GM23248 (cell line): ENCODE results near the gene TEX101. TPM values are rescaled to one million over a fixed set of nuclear protein-coding genes. Genes with fewer than 3 reads are reported as not detected.

Experiments used
- DNase-seq: peaks from one replicate; pipeline ENCODE4 v3.0.0-alpha.2; 2015
- H2AFZ ChIP-seq: fragments of 200-600 bp; sonication (generic); 2 replicates; pipeline ENCODE4 v1.6.1; 2016; ENCODE audit warnings: antibody characterized with exemption
- H3F3A ChIP-seq: fragments of 200-600 bp; sonication (generic); 2 replicates; pipeline ENCODE4 v1.6.1; 2016; ENCODE audit warnings: mild to moderate bottlenecking, antibody characterized with exemption, mixed run types; ENCODE audit not compliant: insufficient read depth
- H3K27ac ChIP-seq: fragments of 200-600 bp; sonication (generic); 2 replicates; pipeline ENCODE4 v1.5.1; 2016; ENCODE audit warnings: mild to moderate bottlenecking
- H3K27me3 ChIP-seq: fragments of 200-600 bp; sonication (generic); replicated peaks from 2 replicates; pipeline ENCODE4 v1.6.1; 2016; ENCODE audit warnings: mild to moderate bottlenecking; ENCODE audit not compliant: insufficient read depth
- H3K36me3 ChIP-seq: fragments of 200-600 bp; sonication (generic); 2 replicates; pipeline ENCODE4 v1.6.1; 2016; ENCODE audit warnings: low read depth, mild to moderate bottlenecking
- H3K4me1 ChIP-seq: fragments of 200-600 bp; sonication (generic); 2 replicates; pipeline ENCODE4 v1.6.1; 2016; ENCODE audit warnings: mild to moderate bottlenecking; ENCODE audit not compliant: insufficient read depth
- H3K4me2 ChIP-seq: fragments of 200-600 bp; sonication (generic); one replicate; pipeline ENCODE4 v1.6.1; 2016; ENCODE audit warnings: mild to moderate bottlenecking; ENCODE audit not compliant: unreplicated experiment
- H3K4me3 ChIP-seq: fragments of 200-600 bp; sonication (generic); 2 replicates; pipeline ENCODE4 v1.5.1; 2016; ENCODE audit warnings: mild to moderate bottlenecking
- H3K79me2 ChIP-seq: fragments of 200-600 bp; sonication (generic); 2 replicates; pipeline ENCODE4 v1.6.1; 2016; ENCODE audit warnings: mild to moderate bottlenecking; ENCODE audit not compliant: insufficient read depth
- H3K9ac ChIP-seq: fragments of 200-600 bp; sonication (generic); 2 replicates; pipeline ENCODE4 v1.6.1; 2016; ENCODE audit warnings: mild to moderate bottlenecking
- H3K9me2 ChIP-seq: fragments of 200-600 bp; sonication (generic); 2 replicates; pipeline ENCODE4 v1.6.1; 2016; ENCODE audit warnings: mixed run types, mild to moderate bottlenecking, moderate library complexity; ENCODE audit not compliant: insufficient read depth
- H3K9me3 ChIP-seq: fragments of 200-600 bp; sonication (generic); one replicate; pipeline ENCODE4 v1.6.1; 2017; ENCODE audit warnings: low read depth
- H4K20me1 ChIP-seq: fragments of 200-600 bp; sonication (generic); 2 replicates; pipeline ENCODE4 v1.6.0; 2016; ENCODE audit not compliant: insufficient read depth
- EZH2 ChIP-seq: fragments of 200-600 bp; sonication (generic); IDR thresholded peaks from 2 replicates; pipeline ENCODE4 v1.6.1; 2018; ENCODE audit warnings: antibody characterized with exemption, mild to moderate bottlenecking; ENCODE audit not compliant: insufficient read depth, poor library complexity, severe bottlenecking
- EZH2phosphoT487 ChIP-seq: fragments of 200-600 bp; sonication (generic); IDR thresholded peaks from 2 replicates; pipeline ENCODE4 v1.6.1; 2018; ENCODE audit warnings: antibody characterized with exemption, moderate library complexity, mild to moderate bottlenecking, low read depth; ENCODE audit not compliant: insufficient read depth
- WGBS, 2 experiments: methylation state at CpG; one replicate each; pipeline ENCODE4 v1.1.6; 2015 to 2017; ENCODE audit warnings: low lambda C conversion rate in 2 of 2, low coverage in 1 of 2; ENCODE audit errors: missing lambda C conversion rate in 2 of 2; 5-methylcytosine and 5-hydroxymethylcytosine counted together
- in situ Hi-C: fragments of 300-500 bp; cut with MboI; formaldehyde crosslinking; loops from 2 replicates; pipeline ENCODE4 v1.15.0; 2020
- polyA plus RNA-seq: library from polyadenylated mRNA; unstranded; fragments of >200 nt; fragmentation: Nextera tagmentation; extraction: Ambion mirVana; gene quantifications from 2 replicates; pipeline ENCODE4 v1.2.1, GENCODE V29; 2016
- total RNA-seq: library from RNA; depleted of rRNA; stranded (reverse); fragments of >200 nt; shearing (Covaris generic); gene quantifications from 2 replicates; pipeline ENCODE4 v1.2.3, GENCODE V29; 2014

Gene TEX101
- total and polyA plus RNA-seq, 2 experiments from 2014 or later = not detected

DNA sequence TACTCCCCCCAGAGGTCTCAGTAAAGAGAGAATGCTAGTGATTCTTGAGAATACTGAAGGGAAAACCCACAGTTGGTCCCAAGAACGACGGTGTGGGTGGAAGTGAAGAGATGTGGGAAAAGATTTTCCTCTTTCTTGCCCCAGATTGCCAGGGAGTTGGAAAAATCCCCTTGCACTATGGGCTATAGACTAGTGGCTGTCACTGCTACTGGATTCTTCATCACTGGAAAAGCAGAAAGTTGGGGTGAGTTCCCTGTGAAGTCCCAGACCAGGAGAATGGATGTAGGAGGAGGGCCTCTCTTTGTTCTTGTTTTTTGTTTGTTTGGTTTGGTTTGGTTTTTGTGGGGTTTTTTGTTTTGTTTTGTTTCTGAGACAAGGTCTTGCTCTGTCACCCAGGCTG, 39.3 kb downstream of the TEX101 start:
- H3F3A ChIP-seq = no peaks in the 10 kb centered on the region
- H4K20me1 ChIP-seq = no peaks in the 10 kb centered on the region
- H3K27ac ChIP-seq = no peak overlapping the region
- H3K9me3 ChIP-seq = no peaks in the 10 kb centered on the region
- H3K36me3 ChIP-seq = no peaks in the 10 kb centered on the region
- no peaks in the 10 kb centered on the region for H3K9me2 ChIP-seq
- DNase-seq = no peak
- no peaks in the 10 kb centered on the region for H3K79me2 ChIP-seq
- H3K4me1 ChIP-seq = peaks cover 5% of the 10 kb centered on the region; the same call in 1 of the 2 replicates
- 51 to 53% methylated on average over 2 of the region's 2 CpGs for WGBS, 2 experiments
- no peak for TF ChIP-seq EZH2phosphoT487
- no peak for TF ChIP-seq EZH2
- no peaks in the 10 kb centered on the region; the same call in 1 of the 2 replicates for H3K27me3 ChIP-seq
- no peak overlapping the region for H3K9ac ChIP-seq
- no peak overlapping the region for H3K4me2 ChIP-seq
- in situ Hi-C loops = no loop called here
- H2AFZ ChIP-seq = no peak overlapping the region
- no peak overlapping the region for H3K4me3 ChIP-seq

DNA sequence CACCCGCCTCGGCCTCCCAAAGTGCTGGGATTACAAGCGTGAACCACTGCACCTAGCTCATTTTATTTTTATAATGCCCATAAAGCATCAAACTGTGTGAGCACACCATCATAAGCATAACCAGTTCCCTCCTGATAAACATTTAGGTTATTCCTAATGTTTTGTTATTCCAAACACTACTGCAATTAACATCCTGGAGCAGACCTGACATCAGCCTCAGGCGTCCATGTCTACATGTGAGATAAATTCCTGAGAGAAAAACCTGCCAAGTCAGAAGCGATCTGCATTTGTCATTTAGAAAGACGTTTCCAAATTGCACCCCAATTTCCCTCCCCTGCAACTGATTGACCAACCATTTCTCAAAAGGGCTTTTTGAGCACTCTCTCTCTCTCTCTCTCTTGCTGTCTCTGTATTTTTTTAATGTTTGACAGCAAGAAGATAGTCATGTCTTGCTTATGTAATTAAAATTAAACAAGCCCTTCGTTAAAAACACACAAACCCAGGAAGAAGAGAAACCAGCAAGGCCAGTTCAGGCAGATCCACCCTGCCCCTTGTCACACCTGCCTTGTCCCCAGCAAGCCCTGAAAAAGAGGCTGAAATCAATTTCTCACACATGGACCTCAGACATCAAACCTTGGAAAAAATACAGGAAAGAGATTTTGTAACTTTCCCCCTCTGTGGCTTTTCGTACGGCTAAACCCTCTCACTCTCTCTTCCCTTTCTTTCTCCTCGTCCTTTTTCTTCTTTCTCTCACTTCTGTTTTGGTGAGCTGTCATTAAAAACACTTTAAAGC, 40.8 kb downstream of the TEX101 start:
- Histone ChIP-seq H3K4me3 (no peak overlapping the region), H3K27ac (no peak overlapping the region), H3F3A (no peaks in the 10 kb centered on the region), H3K9me2 (no peaks in the 10 kb centered on the region), H3K79me2 (no peaks in the 10 kb centered on the region), H3K9me3 (no peaks in the 10 kb centered on the region), H4K20me1 (no peaks in the 10 kb centered on the region), H3K4me2 (no peak overlapping the region), H2AFZ (no peak overlapping the region), H3K36me3 (no peaks in the 10 kb centered on the region), H3K9ac (no peak overlapping the region), H3K4me1 (0 out of 2 replicates have a peak, but pooled peaks cover under 1% of the 10 kb centered on the region), H3K27me3 (no peaks in the 10 kb centered on the region; the same call in 1 of the 2 replicates)
- TF ChIP-seq EZH2 = no peak
- TF ChIP-seq EZH2phosphoT487 = no peak
- DNase-seq = no peak
- 58 to 59% methylated on average over 10 of the region's 10 CpGs for WGBS, 2 experiments
- in situ Hi-C loops = no loop called here

- Histone ChIP-seq H3K27ac (no peak overlapping the region), H3K27me3 (no peaks in the 10 kb centered on the region; the same call in 1 of the 2 replicates), H3K4me2 (no peak overlapping the region), H3K4me3 (no peak overlapping the region), H4K20me1 (no peaks in the 10 kb centered on the region), H3F3A (no peaks in the 10 kb centered on the region), H3K79me2 (no peaks in the 10 kb centered on the region), H3K36me3 (no peaks in the 10 kb centered on the region), H3K9me2 (no peaks in the 10 kb centered on the region), H3K9me3 (no peaks in the 10 kb centered on the region), H3K9ac (no peak overlapping the region), H2AFZ (no peak overlapping the region), H3K4me1 (no peaks in the 10 kb centered on the region)
- 83 to 87% methylated on average over 4 of the region's 4 CpGs for WGBS, 2 experiments
- no peak for TF ChIP-seq EZH2phosphoT487
- no peak for TF ChIP-seq EZH2
- in situ Hi-C loops = no loop called here
- DNase-seq = no peak
These were observed 43.1 kb downstream of the TEX101 start for GRCh38 chr19:43457809-43458208.

DNA sequence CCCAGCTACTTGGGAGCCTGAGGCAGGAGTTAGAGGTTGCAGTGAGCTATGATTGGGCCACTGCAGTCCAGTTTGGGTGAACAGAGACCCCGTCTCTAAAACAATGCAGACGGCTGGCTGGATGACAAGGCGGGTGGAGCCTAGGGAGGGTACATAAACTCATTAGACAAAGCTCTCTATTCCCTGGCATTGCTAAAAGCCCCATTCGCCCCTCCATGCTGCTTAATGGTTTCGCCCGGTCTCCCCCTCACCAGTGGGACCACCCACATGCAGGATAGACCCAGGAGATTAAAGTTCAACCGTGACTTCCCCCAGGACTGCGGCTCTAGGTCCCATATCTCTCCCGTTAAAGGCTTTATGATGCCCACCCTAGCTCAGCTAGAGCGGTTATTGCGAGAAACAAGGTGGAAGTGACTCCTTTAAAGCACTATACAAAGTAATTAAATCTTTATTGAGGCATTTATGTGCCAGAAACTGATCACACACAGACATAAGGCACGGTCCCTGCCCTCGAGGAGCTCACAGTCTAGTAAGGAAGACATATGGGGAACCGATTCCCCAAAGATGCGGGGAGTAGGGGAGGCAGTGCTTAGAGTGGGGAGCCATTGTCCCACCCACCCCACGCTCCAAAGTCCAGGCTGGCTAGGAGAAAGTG, 45.8 kb downstream of the TEX101 start:
- Histone ChIP-seq H3K27ac (no peak overlapping the region), H3K4me2 (no peak overlapping the region), H3K9me3 (no peaks in the 10 kb centered on the region), H3K4me3 (no peak overlapping the region), H3K9me2 (no peaks in the 10 kb centered on the region), H3K9ac (no peak overlapping the region), H2AFZ (no peak overlapping the region), H3K4me1 (no peaks in the 10 kb centered on the region), H3F3A (no peaks in the 10 kb centered on the region), H3K27me3 (no peaks in the 10 kb centered on the region; the same call in 1 of the 2 replicates), H4K20me1 (no peaks in the 10 kb centered on the region), H3K36me3 (no peaks in the 10 kb centered on the region), H3K79me2 (no peaks in the 10 kb centered on the region)
- TF ChIP-seq EZH2phosphoT487 = no peak
- DNase-seq = no peak
- 65 to 71% methylated on average over 16 of the region's 16 CpGs for WGBS, 2 experiments
- in situ Hi-C loops = no loop called here
